GM21529 (cell line): Measurements from ENCODE around the gene IL1RAP.
A peak's percentile ranks its signal among the peaks of the same experiment; 100 is the strongest.
"Not testable (repeated sequence)": the region's sequence is repeated elsewhere in the genome, so short reads cannot be mapped to it uniquely, and the experiment has no call there.

ENCODE experiments used
- ATAC-seq: cut with Tn5 transposase; IDR thresholded peaks from one replicate; pipeline ENCODE4 v1.9.1; 2021; ENCODE audit not compliant: unreplicated experiment

IL1RAP gene

GRCh38 chr3:190505381-190506003 lies 8.4 kb upstream of the IL1RAP start:
- ATAC-seq, result no peak

GRCh38 chr3:190506271-190506670 lies 7.6 kb upstream of the IL1RAP start:
- no peak for ATAC-seq

- ATAC-seq, result no peak
Measured at GRCh38 chr3:190512666-190513065, 1.2 kb upstream of the IL1RAP start.

DNA sequence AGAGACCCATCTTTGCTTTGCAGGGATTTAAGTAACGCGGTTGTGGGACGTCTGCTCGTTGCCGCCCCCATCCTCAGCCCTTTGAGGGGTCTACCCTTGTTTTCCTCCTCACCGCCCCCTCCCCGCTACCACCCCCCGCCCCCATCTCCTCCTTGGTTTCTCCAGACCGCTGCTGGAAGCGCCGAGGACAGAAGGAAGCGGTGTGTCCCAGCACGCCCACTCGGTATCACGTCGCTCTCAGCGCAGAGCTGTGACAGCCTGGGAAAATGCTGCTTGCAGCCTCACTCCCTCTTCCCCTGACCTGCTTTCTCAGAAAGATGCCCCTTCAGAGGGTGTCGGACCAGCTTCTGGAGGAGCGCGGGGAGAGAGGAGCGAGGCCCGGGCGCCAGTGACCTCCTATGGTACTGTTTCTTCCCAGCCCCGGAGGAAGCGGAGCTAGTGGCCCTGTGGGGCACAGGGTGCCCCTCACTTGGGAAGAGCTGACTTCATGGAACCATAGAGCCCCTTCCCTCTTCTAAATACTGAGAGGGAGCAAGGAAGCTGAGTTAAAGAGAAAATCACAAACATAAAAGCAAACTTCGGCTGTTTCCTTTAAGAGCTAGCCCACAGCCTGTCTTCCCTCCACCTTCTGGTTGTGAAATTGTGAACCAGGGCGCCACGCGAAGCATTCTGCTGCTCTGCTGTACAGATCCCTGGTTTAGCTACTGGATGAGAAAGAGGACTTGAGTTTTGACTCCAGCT lies 698 bp downstream of the IL1RAP start:
- ATAC-seq, result peak; percentile 13

DNA sequence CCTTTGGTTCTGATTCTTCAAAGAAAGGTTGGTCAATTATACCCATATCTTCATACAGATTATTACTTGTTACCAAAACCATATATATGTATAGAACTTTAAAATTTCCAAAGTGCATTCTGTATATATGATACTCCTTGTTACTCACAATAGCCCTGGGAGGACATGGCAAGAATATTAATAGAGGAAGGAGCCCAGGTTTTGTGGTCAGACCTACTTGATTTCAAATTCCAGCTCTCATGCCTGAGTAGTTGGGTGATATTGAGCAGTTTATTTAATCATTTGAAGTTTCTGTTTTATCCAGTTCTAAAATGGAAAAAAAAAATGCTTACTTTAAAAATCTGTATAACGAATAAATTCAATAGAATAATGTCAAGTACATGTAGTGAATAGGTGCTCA lies 2.5 kb downstream of the IL1RAP start:
- no peak for ATAC-seq

- no peak for ATAC-seq
Measured at GRCh38 chr3:190517687-190518086, 3.8 kb downstream of the IL1RAP start.

GRCh38 chr3:190518531-190518930 lies 4.6 kb downstream of the IL1RAP start:
- not testable (repeated sequence) for ATAC-seq

DNA sequence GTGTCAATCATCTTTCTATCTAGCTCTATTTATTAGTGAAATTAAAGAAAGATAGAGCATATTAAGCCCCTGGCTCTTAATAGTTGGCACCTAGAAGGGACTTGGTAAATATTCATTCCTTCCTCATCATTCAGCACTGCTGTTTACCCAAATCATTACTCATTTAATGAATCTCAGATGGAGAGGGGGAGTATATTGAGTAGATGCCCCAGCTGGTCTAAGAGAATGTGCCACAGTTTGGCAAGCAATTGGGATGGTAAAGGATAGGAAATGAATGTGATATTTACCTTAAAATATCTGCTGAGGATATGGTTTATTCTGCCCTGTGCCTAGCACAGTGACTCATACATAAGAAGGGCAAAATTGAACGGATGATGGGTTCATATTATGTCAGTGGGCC lies 6.0 kb downstream of the IL1RAP start:
- no peak for ATAC-seq

DNA sequence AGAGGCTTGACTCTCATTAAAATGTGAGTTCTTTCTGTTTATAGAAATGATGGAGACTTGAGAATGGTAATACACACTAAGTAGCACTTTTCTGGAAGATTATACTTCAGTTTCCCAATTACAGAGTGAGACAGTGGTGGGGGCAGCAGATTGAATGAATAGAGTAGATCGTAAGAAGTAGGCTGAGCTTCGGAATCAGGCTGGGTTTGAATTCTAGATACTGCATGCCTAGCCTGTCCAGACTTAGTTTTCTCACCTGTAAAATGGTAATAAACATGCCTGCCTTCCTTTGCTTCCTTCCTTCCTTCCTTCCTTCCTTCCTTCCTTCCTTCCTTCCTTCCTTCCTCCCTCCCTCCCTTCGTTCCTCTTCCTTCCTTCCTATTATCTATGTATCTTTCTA lies 8.1 kb downstream of the IL1RAP start:
- no peak for ATAC-seq

- no peak for ATAC-seq
Measured at GRCh38 chr3:190522621-190523222, 8.8 kb downstream of the IL1RAP start.

DNA sequence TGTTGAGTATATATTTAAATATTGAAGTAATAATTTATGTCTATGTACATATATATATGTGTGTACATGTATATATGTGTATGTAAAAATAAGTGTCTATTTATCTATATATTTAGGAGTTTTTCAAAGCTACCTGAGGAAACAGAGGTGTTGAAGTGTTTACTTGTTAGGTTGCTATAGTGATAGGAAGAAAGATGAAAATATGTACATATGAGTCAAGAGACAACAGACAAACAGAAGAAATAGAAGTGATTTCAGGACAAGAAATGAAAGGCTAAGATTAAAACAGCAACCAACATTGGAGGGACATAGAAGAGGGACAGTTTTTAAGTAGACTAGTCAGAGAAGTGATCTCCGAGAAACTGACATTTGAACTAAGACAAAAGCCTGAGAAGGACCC lies 11.1 kb downstream of the IL1RAP start:
- ATAC-seq, result no peak

- no peak for ATAC-seq
Measured at GRCh38 chr3:190525634-190526033, 11.7 kb downstream of the IL1RAP start.

DNA sequence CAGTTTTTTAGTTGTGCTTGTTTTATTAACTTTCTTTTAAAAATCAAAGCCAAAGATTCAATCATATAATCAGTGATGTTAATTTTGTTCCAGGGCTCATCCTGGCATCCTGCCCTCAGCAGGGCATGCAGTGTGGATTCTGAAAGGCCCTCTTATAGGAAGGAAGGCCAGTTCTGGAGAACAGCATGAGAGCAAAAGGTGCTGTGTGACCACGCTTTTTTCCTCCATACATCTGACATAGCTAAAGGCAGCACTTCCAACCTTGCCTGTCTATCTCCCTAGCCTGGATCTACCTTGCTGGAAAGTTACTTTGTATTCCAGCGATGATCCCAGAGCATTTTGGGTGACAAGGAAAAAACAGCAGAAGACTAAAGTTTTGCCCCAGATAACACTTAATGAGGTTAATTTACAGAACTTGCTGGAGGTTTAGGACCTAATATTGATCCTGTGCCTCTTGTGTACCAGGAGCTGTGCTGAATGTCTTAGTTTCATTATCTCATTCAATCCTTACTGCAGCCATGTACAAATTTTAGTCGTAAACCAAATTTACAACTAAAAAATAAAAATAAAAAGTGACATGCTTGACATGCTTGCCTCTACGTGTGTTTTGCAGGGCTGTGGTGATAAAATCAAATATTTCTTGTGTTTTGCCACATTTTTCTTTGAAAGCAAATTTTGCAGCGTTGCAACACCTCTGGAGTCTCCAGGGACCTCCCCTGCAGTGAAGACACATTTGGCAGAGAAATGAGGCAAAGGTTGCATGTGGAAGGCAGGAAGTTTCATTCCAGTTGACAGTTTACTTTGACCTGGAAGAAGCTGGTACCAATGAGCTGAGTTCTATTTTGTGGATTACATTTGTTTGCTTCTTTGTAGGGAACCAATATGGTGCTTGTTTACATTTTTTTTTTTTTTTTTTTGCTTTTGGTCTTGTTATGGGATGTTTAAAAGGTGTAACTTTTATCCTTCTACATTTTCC lies 13.2 kb downstream of the IL1RAP start:
- no peak for ATAC-seq

- no peak for ATAC-seq
Measured at GRCh38 chr3:190528706-190529105, 14.8 kb downstream of the IL1RAP start.

DNA sequence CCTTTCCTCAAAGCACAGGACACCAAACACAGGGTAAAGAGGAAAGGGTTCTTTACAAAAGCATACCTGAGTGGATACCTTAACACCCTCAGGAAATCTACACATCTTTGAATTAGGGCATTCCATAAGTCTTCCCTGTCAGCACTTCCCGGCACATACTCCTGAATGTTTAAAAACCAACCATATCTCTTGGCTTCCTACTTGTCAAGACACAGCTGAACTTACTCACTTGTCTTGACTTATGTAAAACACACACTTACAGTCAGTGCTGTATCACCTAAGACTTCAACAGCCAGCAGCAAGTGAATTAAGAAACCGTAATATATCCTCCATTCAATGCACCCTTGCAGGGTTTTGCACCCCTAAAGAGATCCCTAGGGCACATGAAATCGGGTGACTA lies 17.5 kb downstream of the IL1RAP start:
- ATAC-seq, result no peak

- no peak for ATAC-seq
Measured at GRCh38 chr3:190532731-190533203, 18.9 kb downstream of the IL1RAP start.

DNA sequence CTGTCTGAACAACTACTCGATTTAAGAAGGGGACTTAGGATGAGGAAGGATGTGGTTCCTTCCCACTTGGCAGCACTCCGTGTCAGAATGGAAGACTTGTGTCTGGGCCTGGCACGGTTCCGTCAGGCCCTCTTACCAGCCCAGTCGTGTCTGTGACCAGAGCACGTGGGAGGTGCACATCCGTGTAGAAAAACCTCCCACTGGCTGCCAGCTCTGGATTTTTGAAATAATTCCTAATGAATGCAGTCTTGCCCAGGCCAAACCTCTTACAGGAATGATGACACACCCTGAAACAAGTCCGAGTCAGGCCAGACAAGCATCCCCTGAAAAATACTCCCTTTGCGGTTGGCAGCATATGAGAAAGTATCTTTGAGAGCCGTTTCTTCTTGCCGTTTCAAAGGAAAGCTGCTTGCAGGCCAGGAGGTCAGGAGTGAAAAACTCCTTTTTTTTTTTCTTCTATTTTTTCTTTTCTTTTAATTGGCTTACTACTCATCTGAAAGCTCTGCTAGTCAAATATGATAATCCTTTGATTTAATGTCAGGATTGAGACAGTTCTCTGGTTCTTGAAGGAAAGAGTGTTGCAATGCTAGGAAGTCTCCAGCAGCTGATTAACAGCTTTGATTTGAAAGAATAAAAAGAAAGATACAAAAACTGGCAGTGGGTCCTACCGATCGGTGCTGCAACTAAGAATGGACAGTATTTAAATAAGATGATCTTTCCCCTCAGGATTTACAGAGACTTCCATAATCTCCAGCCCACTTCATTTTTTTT lies 19.8 kb downstream of the IL1RAP start:
- ATAC-seq, result no peak

DNA sequence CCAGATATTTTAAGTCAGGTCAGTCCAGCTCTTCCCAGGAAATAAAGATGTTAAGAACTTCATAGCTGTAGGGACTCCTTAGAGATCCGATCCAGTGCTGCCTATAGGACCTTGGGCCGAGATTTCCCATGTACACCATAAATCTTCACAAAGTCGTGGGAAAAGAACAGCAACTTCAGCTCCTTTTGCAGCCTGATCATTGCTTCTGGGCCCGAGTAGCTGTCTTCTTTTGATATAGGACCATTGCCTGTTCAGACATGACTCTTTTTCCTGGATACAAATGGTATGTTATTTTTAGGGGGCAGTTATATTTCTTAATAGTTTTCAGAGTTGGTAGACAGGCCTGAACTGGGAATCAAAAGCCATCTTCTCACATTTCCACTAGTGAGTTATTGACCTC lies 20.5 kb downstream of the IL1RAP start:
- ATAC-seq, result no peak

- ATAC-seq, result no peak
Measured at GRCh38 chr3:190534986-190535385, 21.1 kb downstream of the IL1RAP start.

GRCh38 chr3:190537146-190537545 lies 23.3 kb downstream of the IL1RAP start:
- ATAC-seq, result no peak
